Fibroblast of pulmonary artery (primary cell): Measurements from ENCODE around the gene ABCA9.

Source experiments
- DNase-seq: peaks from one replicate; pipeline ENCODE4 v3.0.0-alpha.2; 2010; ENCODE audit warnings: low read depth
- H3K4me3 ChIP-seq: replicated peaks from 2 replicates; pipeline ENCODE4 v1.5.1; 2011; ENCODE audit warnings: low read depth, mild to moderate bottlenecking, control low read depth, low read length, moderate library complexity
- CTCF ChIP-seq: IDR thresholded peaks from 2 replicates; pipeline ENCODE4 v1.5.1; 2011; ENCODE audit warnings: mild to moderate bottlenecking, control low read depth, low read length, inconsistent platforms; ENCODE audit errors: missing control alignments

ABCA9 gene

GRCh38 chr17:69031839-69032238 lies 28.9 kb downstream of the ABCA9 start:
- no peak for TF ChIP-seq CTCF
- no peak for DNase-seq
- no peak overlapping the region for H3K4me3 ChIP-seq

GRCh38 chr17:69030169-69030568 lies 30.6 kb downstream of the ABCA9 start:
- H3K4me3 ChIP-seq: no peak overlapping the region
- TF ChIP-seq CTCF: no peak
- peak; percentile 13 for DNase-seq

GRCh38 chr17:69018687-69019086 lies 42.0 kb downstream of the ABCA9 start:
- no peak for TF ChIP-seq CTCF
- no peak overlapping the region for H3K4me3 ChIP-seq
- DNase-seq: no peak

GRCh38 chr17:69018022-69018615 lies 42.6 kb downstream of the ABCA9 start:
- H3K4me3 ChIP-seq: no peak overlapping the region
- no peak for TF ChIP-seq CTCF
- DNase-seq: no peak

- no peak for TF ChIP-seq CTCF
- H3K4me3 ChIP-seq: no peak overlapping the region
- no peak for DNase-seq
Measured at GRCh38 chr17:69015631-69016030, 45.1 kb downstream of the ABCA9 start.

GRCh38 chr17:69012895-69013805 lies 47.6 kb downstream of the ABCA9 start:
- TF ChIP-seq CTCF: no peak
- peak; percentile 63 for DNase-seq
- H3K4me3 ChIP-seq: no peak overlapping the region
